ENCODE results near the gene ALDH1B1. TPM values are rescaled to one million over a fixed set of nuclear protein-coding genes. Genes with fewer than 3 reads are reported as not detected.

The ALDH1B1 gene
- total RNA-seq, 4 donors from 2014 or later: 8.0 to 15.4 (median 11.0) TPM

GRCh38 chr9:38389313-38389712 lies 3.2 kb upstream of the ALDH1B1 start:
- TF ChIP-seq CTCF (IDR thresholded peaks at IDR 0.05; ENCODE audit: low read depth): no peak

GRCh38 chr9:38390442-38390841 lies 2.1 kb upstream of the ALDH1B1 start:
- TF ChIP-seq CTCF (IDR thresholded peaks at IDR 0.05; ENCODE audit: low read depth): no peak

- no peak for TF ChIP-seq CTCF (IDR thresholded peaks at IDR 0.05; ENCODE audit: low read depth)
Measured at GRCh38 chr9:38390851-38391250, 1.7 kb upstream of the ALDH1B1 start.

- TF ChIP-seq CTCF (IDR thresholded peaks at IDR 0.05; ENCODE audit: low read depth): no peak
Measured at GRCh38 chr9:38391278-38392118, 1.0 kb upstream of the ALDH1B1 start.

- no peak for TF ChIP-seq CTCF (IDR thresholded peaks at IDR 0.05; ENCODE audit: low read depth)
Measured at GRCh38 chr9:38393128-38393796, 760 bp downstream of the ALDH1B1 start.

GRCh38 chr9:38394416-38394815 lies 1.9 kb downstream of the ALDH1B1 start:
- TF ChIP-seq CTCF (IDR thresholded peaks at IDR 0.05; ENCODE audit: low read depth): no peak

GRCh38 chr9:38395653-38396370 lies 3.3 kb downstream of the ALDH1B1 start:
- no peak for TF ChIP-seq CTCF (IDR thresholded peaks at IDR 0.05; ENCODE audit: low read depth)

Data from subcutaneous adipose tissue (tissue), 4 donors.